Osteocyte (in vitro differentiated cells): ENCODE measurements around the gene SLC1A2. TPM values are rescaled to one million over a fixed set of nuclear protein-coding genes. Genes with fewer than 3 reads are reported as not detected.

ENCODE experiments used
- DNase-seq: peaks from one replicate; pipeline ENCODE4 v3.0.0; 2021; ENCODE audit warnings: mixed read lengths; ENCODE audit not compliant: unreplicated experiment; ENCODE audit errors: extremely low spot score
- H3K27ac Mint-ChIP-seq: one replicate; pipeline ENCODE4 v1.8.0; 2021; ENCODE audit warnings: mild to moderate bottlenecking, mixed read lengths; ENCODE audit not compliant: unreplicated experiment
- H3K27me3 Mint-ChIP-seq: one replicate; pipeline ENCODE4 v1.8.0; 2021; ENCODE audit warnings: mixed read lengths; ENCODE audit not compliant: unreplicated experiment
- H3K36me3 Mint-ChIP-seq: one replicate; pipeline ENCODE4 v1.8.0; 2021; ENCODE audit warnings: mixed read lengths; ENCODE audit not compliant: unreplicated experiment
- H3K4me1 Mint-ChIP-seq: one replicate; pipeline ENCODE4 v1.8.0; 2021; ENCODE audit warnings: mixed read lengths; ENCODE audit not compliant: unreplicated experiment
- H3K4me3 Mint-ChIP-seq: one replicate; pipeline ENCODE4 v1.8.0; 2021; ENCODE audit warnings: mild to moderate bottlenecking, moderate library complexity, mixed read lengths; ENCODE audit not compliant: unreplicated experiment
- H3K9me3 Mint-ChIP-seq: one replicate; pipeline ENCODE4 v1.8.0; 2021; ENCODE audit warnings: mixed read lengths; ENCODE audit not compliant: unreplicated experiment
- CTCF ChIP-seq: fragments of 200-600 bp; sonication (generic); IDR thresholded peaks from 2 replicates; pipeline ENCODE4 v1.5.0; 2021; ENCODE audit warnings: antibody characterized with exemption, mild to moderate bottlenecking, moderate library complexity
- total RNA-seq: library from RNA; stranded (reverse); gene quantifications from 2 replicates; pipeline ENCODE4 v1.2.1, GENCODE V29; 2021

The SLC1A2 gene
- total RNA-seq, 1 donor from 2014 or later: 0.32 TPM

- TF ChIP-seq CTCF: no peak
- Mint-ChIP-seq H3K4me1 (peaks cover 10% of the 10 kb centered on the region), H3K27ac (peak overlapping the region; percentile 56), H3K9me3 (peaks cover 6% of the 10 kb centered on the region), H3K36me3 (no peaks in the 10 kb centered on the region), H3K27me3 (no peaks in the 10 kb centered on the region), H3K4me3 (no peak overlapping the region)
- DNase-seq: no peak
These were observed 82.6 kb downstream of the SLC1A2 start for GRCh38 chr11:35336726-35337125.

GRCh38 chr11:35335226-35335625 lies 84.1 kb downstream of the SLC1A2 start:
- DNase-seq: no peak
- Mint-ChIP-seq H3K9me3 (peaks cover 6% of the 10 kb centered on the region), H3K27ac (no peak overlapping the region), H3K4me3 (no peak overlapping the region), H3K4me1 (peaks cover 10% of the 10 kb centered on the region), H3K27me3 (no peaks in the 10 kb centered on the region), H3K36me3 (no peaks in the 10 kb centered on the region)
- TF ChIP-seq CTCF: no peak

- Mint-ChIP-seq H3K9me3 (peaks cover 6% of the 10 kb centered on the region), H3K27ac (no peak overlapping the region), H3K27me3 (no peaks in the 10 kb centered on the region), H3K4me3 (no peak overlapping the region), H3K36me3 (no peaks in the 10 kb centered on the region), H3K4me1 (peaks cover 10% of the 10 kb centered on the region)
- TF ChIP-seq CTCF: no peak
- DNase-seq: no peak
These were observed 84.8 kb downstream of the SLC1A2 start for GRCh38 chr11:35334385-35335090.

- Mint-ChIP-seq H3K27ac (no peak overlapping the region), H3K4me3 (no peak overlapping the region)
These were observed 86.8 kb downstream of the SLC1A2 start for GRCh38 chr11:35332524-35332923.

GRCh38 chr11:35330931-35331330 lies 88.4 kb downstream of the SLC1A2 start:
- Mint-ChIP-seq H3K9me3 (no peaks in the 10 kb centered on the region), H3K4me3 (no peak overlapping the region), H3K4me1 (no peaks in the 10 kb centered on the region), H3K27ac (no peak overlapping the region), H3K27me3 (no peaks in the 10 kb centered on the region), H3K36me3 (no peaks in the 10 kb centered on the region)
- TF ChIP-seq CTCF: no peak
- no peak for DNase-seq

More at GRCh38 chr11:35332524-35332923, 86.8 kb downstream of the SLC1A2 start:
- Mint-ChIP-seq H3K27me3 (no peaks in the 10 kb centered on the region), H3K4me1 (peaks cover 10% of the 10 kb centered on the region), H3K9me3 (no peaks in the 10 kb centered on the region), H3K36me3 (no peaks in the 10 kb centered on the region)
- no peak for DNase-seq
- no peak for TF ChIP-seq CTCF
